Measurements from ENCODE around the gene CCDC154.

CCDC154 gene

DNA sequence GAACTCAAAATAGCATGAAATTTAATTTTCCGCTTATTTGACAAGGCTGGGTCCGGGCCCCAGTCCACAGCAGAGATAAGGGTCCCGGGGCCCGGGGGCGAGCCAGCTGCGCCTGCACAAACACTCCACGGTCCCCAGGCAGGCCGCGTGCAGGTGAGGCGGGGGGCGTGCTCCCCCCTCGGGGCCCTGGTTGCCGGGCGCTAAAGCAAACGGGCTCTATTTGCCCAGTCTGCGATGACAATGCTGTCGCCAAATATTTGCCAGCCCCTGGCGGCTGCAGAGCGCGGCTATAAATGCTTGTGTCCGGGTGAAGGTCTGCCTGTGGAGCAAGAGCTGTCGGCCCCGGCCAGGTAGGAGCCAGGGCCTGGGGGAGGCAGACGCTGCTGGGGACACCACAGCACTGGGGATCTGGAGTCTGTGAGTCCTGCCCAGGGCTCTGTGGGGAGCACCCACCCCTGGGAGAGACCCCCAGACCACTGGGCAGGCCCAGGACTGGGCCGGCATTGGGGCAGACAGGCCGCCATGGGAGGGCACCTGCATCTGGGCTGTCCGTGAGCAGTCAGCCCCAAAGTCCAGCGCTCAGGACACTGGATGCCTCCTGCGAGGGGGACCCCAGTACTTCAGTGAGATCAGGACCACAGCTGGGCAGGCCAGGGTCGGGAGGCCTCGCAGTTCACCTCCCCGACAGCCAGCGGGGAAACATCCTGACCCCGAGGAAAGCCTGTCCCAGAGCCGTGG is 13.4 kb downstream of the CCDC154 start, which contains the start of gene PERCC1:
PERCC1 (plus strand) TSS at position 320 of the 738 bp plus-strand sequence. CDS start 1,516 bp downstream, outside the sequence.
- TF ChIP-seq, protein P1, sequence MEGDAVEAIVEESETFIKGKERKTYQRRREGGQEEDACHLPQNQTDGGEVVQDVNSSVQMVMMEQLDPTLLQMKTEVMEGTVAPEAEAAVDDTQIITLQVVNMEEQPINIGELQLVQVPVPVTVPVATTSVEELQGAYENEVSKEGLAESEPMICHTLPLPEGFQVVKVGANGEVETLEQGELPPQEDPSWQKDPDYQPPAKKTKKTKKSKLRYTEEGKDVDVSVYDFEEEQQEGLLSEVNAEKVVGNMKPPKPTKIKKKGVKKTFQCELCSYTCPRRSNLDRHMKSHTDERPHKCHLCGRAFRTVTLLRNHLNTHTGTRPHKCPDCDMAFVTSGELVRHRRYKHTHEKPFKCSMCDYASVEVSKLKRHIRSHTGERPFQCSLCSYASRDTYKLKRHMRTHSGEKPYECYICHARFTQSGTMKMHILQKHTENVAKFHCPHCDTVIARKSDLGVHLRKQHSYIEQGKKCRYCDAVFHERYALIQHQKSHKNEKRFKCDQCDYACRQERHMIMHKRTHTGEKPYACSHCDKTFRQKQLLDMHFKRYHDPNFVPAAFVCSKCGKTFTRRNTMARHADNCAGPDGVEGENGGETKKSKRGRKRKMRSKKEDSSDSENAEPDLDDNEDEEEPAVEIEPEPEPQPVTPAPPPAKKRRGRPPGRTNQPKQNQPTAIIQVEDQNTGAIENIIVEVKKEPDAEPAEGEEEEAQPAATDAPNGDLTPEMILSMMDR (IDR thresholded peaks at IDR 0.05; ENCODE audit: low read length, missing control alignments) = no peak
- DNase-seq (ENCODE audit: low read depth) = no peak
- no peak within 1 kb of the TSS for H3K4me3 ChIP-seq (replicated peaks; ENCODE audit: low read depth, low read length)

DNA sequence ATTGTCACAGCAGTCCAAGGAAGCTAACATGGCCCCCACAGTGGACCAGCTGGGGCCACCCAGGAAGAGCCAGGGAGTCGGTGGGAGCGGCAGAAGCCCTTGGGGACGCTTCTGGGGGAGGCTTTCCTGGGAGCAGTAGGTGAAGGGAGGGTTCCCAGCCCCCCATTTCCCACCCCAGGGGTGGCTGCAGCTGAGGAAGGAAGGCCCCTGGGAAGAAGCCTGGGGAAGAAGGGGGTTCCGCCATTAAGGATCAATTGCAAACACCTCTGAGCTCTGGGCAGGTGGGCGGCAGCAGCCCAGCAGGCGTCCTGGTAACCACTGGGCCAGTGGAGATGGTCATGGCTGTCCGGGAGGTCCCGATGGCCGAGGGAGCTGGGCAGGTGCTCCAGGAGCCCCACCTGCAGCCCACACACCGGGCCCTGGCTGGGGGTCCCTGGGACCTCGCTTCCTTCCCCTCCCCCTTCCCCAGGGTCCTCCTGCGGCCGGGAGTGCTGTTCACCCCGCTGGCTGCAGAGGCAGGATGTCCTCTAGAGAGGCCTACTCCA is 14.1 kb downstream of the CCDC154 start:
- TF ChIP-seq, protein P1 (IDR thresholded peaks at IDR 0.05; ENCODE audit: low read length, missing control alignments) = no peak
- no peak for DNase-seq (ENCODE audit: low read depth)
- no peak overlapping the region for H3K4me3 ChIP-seq (replicated peaks; ENCODE audit: low read depth, low read length)

DNA sequence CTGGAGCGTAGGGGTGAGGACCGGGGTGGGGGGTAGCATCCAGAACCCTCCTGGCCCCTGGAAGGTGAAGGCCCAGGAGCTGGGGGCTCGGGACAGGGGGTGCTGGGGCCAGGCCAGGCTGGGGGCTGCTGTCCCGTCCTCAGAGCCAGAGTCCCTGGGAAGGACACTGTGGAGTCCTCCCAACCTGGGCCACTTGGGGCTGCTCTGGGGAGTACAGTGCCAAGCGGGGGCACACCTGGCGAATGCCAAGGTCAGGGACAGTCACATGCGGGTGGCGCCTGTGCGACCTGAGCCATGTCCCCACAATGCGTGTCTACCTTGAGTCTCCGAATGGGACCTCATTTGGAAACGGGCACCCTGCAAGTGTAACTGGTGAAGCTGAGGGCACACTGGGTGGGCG is 14.7 kb downstream of the CCDC154 start:
- TF ChIP-seq, protein P1 (IDR thresholded peaks at IDR 0.05; ENCODE audit: low read length, missing control alignments) = no peak
- H3K4me3 ChIP-seq (replicated peaks; ENCODE audit: low read depth, low read length) = no peak overlapping the region
- DNase-seq (ENCODE audit: low read depth) = no peak

DNA sequence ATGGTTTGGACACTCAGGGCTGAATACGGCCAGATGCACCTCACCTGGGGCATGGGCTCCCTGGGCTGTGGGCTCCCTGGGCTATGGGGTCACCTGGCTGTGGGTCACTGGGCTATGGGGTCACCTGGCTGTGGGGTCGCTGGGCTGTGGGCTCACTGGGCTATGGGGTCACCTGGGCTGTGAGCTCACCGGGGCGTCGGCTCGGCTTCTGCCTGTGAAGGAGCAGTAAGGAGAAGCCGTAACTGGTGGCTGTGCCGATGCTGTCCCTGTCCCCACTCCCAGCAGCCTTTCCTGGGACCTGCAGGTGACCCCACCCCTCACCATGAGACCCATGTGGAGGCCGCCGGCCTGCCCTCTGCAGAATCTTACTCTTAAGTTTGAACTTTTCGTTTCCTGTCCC is 15.3 kb downstream of the CCDC154 start:
- TF ChIP-seq, protein P1 (IDR thresholded peaks at IDR 0.05; ENCODE audit: low read length, missing control alignments) = no peak
- no peak overlapping the region for H3K4me3 ChIP-seq (replicated peaks; ENCODE audit: low read depth, low read length)
- DNase-seq (ENCODE audit: low read depth) = no peak

DNA sequence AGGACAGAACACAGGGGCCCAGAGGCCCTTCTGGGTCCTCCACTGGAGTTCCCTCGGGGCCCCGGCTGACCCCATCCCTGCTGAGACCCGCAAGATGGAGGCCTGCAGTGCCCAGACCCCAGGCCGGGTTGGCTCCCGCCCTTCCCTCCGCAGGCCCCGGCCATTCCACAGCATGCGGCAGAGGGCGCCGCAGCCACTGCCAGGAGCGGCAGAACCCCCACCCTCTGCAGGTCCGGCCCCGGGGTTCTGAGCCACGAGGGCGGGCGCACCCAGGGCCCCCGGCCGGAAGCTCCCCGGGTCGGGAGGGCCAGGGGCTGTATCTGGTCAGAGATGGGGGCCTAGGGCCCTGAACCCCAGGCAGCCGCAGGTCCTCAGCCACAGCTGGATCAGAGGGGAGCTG is 15.8 kb downstream of the CCDC154 start:
- DNase-seq (ENCODE audit: low read depth) = peak; percentile 10
- TF ChIP-seq, protein P1 (IDR thresholded peaks at IDR 0.05; ENCODE audit: low read length, missing control alignments) = peak; percentile 23
- no peak overlapping the region for H3K4me3 ChIP-seq (replicated peaks; ENCODE audit: low read depth, low read length)

DNA sequence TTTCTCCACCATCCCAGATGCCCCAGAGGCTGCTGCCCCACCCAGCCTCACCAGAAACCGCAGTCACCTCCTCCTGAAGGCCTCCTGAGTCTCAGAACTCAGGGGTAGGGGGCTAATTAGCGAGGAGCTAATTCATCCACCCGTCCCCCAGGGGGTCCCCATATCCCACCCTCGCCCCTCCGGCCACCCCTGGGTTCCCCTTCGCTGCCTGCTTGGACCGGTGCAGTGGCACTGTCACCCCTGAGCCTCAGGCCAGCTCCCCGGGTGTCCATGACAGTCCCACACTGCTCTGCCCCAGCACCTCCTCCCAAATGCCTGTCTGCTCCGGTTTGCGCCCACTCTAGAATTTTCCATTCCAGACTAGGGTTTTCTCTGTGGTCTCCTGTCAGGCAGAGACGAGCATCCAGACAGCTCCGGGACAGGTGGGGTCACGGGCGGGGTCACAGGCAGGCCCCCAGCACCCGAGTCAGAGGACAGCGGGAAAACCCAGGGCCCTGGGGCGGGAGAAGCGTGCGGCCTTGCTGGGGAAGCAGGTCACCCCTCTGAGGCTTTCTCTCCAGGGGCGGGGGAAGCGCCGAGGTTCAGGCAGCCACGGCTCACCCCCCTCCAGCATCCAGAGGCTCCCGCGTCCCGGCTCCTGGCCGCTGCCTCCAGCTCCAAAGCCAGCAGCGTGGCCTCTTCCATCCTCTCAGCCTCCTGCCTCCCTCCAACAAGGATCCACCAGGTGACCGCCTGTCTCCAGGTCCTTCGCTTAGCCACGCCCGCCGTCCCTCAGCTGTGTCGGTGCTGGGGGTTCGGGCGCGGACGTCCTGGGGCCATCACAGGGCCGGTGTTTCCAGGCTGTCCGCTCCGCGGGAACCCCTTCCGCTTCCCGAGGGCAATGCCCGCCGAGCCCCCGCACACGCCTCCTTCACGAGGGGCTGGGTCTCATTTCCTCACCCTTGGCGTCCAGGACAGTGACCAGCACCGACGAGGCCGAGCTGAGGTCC is 16.6 kb downstream of the CCDC154 start:
- H3K4me3 ChIP-seq (replicated peaks; ENCODE audit: low read depth, low read length) = no peak overlapping the region
- no peak for DNase-seq (ENCODE audit: low read depth)
- TF ChIP-seq, protein P1 (IDR thresholded peaks at IDR 0.05; ENCODE audit: low read length, missing control alignments) = no peak

Data from fibroblast of pulmonary artery (primary cell).